NCI-H510A treated with DMSO at 0.1 percent for 48 hours (cell line): Measurements from ENCODE around the gene ATP6V1G2.
"Not testable (repeated sequence)": the region's sequence is repeated elsewhere in the genome, so short reads cannot be mapped to it uniquely, and the experiment has no call there.

Experiments used
- DNase-seq: peaks from one replicate; lab custom pipeline; 2025; lab: John Stamatoyannopoulos, UW

The ATP6V1G2 gene

GRCh38 chr6:31575952-31576685 is 29.7 kb upstream of the ATP6V1G2 start:
- DNase-seq = no peak

- DNase-seq = no peak
Observed at GRCh38 chr6:31575335-31575901, 29.0 kb upstream of the ATP6V1G2 start, which contains the start of gene TNF. Gene TNF, plus strand, starts transcription at chr6:31575565. Its CDS starts 177 bp downstream, at chr6:31575742.

DNA sequence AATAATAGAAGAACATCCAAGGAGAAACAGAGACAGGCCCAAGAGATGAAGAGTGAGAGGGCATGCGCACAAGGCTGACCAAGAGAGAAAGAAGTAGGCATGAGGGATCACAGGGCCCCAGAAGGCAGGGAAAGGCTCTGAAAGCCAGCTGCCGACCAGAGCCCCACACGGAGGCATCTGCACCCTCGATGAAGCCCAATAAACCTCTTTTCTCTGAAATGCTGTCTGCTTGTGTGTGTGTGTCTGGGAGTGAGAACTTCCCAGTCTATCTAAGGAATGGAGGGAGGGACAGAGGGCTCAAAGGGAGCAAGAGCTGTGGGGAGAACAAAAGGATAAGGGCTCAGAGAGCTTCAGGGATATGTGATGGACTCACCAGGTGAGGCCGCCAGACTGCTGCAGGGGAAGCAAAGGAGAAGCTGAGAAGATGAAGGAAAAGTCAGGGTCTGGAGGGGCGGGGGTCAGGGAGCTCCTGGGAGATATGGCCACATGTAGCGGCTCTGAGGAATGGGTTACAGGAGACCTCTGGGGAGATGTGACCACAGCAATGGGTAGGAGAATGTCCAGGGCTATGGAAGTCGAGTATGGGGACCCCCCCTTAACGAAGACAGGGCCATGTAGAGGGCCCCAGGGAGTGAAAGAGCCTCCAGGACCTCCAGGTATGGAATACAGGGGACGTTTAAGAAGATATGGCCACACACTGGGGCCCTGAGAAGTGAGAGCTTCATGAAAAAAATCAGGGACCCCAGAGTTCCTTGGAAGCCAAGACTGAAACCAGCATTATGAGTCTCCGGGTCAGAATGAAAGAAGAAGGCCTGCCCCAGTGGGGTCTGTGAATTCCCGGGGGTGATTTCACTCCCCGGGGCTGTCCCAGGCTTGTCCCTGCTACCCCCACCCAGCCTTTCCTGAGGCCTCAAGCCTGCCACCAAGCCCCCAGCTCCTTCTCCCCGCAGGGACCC is 28.0 kb upstream of the ATP6V1G2 start:
- DNase-seq = no peak

- no peak for DNase-seq
Observed at GRCh38 chr6:31573239-31574105, 27.1 kb upstream of the ATP6V1G2 start.

- no peak for DNase-seq
Observed at GRCh38 chr6:31572041-31572911, 25.9 kb upstream of the ATP6V1G2 start, which contains the start of gene LTA. Gene LTA, plus strand, starts transcription at chr6:31572289. Its CDS starts 454 bp downstream, at chr6:31572743.

DNA sequence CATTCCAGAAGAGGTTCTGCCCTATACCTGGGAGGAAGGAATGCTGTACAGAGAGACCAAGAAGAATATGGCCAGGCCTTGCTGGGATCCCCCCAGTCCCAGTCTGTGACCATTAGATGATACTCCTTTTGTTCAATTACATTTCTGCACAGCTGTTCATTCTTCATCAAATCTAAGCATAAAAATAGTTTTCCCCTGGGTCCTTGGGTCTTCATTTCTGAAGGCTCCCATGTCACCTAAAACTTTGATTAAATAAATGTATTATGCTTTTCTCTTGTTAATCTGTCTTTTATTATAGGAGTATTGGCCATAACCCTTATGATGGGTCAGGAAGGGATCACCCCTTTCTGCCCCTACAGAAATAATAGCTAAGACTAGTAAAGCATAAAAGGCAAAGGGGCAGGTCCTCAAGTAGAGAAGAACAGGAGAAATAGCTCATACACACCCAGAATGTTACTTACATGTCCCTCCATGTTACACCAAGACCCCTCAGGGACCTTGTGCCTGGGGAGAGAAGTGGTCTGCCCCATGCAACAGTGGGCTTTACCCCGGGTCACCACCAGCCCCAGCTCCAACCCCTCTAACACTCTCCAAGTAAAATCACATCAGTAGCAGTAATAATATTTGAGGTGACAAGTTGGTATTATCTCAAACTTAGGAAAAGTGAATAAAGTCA is 23.6 kb upstream of the ATP6V1G2 start:
- DNase-seq = no peak

DNA sequence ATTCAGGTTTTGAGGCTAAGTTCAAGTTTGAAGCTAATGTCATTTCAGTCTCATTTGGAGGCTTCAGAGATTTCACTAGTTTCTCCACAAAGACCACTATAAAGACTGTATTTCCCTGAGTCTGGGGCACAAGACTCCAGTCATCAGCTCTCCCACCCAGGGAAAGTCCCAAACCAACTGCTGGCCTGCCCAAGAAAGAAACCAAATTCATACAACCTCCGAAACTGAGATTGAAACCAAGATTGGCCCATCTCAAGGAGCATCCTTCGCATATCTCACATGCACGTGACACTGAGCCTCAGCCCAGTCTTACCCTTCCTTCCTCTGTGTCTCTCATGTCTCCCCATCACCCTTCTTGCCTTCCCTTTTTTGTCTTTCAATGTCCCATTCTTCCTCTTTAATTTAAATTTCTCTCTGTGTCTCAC is 22.1 kb upstream of the ATP6V1G2 start:
- DNase-seq = no peak

DNA sequence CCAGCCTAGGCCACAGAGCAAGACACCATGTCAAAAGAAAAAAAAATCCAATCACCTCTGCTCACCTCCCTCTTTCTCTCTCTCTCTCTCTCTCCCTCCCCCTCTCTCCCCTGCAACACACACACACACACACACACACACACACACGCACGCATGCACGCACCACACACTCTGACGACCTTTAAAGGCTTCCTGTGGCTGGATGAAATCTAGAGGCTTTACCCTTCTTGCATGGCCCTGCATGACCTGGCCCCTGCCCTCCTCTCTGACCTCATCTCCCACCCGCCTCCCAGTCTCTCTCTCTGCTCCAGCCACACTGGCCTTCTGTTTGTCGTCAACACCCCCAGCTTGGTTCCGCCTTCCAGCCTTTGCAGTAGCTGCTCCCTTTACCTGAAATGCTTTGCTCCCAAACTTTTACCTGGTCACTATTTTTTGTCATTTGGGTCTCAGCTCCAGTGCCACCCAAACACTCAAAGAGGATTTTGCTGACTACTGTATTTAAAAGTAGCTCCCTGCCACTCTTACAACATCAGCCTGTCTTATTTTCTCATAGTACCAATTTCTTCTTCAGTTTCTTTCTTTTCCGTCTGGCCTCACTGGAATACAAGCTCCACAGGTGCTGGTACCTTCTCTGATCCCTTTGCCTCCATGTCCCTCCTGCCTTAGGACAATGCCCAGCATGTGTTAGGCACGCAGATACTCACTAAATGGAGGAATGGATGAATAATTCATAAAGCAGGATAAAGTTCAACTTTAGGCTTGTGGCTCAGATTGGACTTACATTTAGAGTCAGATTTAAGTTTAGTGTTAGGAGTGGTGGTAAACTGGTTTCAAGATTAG is 21.3 kb upstream of the ATP6V1G2 start:
- no peak for DNase-seq

DNA sequence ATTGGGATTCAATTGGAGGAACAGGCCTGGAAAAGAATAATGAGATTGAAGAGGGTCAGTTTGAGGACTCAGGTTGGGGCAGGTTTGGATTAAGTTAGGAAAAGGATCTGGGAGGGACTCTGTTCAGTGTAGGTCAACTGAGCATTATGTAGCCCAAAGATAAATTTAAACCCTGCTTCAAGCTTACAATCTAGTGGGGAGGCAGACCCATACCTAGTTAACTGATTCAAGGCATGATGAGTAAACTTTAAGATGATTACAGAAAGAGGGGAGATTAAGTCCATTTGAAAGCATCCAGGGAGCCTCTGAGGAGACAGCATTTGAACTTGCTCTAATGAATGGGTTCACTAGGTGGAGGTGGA is 14.3 kb upstream of the ATP6V1G2 start:
- DNase-seq = no peak

DNA sequence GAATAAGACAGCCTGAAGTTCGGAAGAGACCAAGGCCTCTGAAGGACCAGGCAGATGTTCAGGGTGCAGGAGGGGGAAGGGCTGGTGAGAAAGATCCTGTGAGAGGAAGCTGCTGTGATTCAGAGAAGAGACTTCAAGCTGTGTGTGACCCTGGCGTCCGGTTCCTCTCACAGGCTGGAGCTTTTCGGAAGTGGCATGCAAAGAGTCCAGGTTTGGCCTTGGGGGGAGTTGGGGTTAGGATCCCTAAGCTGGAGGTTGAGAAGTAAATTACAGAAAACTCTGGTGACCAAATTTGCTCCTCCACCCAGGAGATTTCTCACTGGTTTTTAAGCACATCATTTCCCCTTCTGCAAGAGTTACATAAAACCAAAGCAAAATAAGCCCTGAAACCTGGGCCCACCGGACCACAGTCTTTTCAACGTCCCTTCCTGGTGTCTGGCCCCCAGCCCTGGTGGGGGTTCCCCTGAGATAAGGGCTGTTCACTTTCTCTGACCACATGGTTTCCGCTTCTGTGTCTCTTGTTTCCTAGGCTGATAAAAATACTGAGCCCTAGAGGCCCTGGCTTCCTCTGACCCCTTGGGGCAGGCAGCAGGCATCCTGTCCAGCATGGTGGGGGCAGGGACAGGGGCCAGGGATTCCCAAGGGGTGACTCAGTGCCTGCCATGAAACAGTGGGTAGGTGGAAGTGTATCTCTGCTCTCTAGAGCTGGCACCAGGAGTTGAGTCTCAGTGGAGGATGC is 13.7 kb upstream of the ATP6V1G2 start:
- DNase-seq = no peak

- no peak for DNase-seq
Observed at GRCh38 chr6:31559606-31559957, 13.2 kb upstream of the ATP6V1G2 start.

GRCh38 chr6:31558631-31559500 is 12.5 kb upstream of the ATP6V1G2 start:
- no peak for DNase-seq

GRCh38 chr6:31558318-31558625 is 11.9 kb upstream of the ATP6V1G2 start:
- no peak for DNase-seq

DNA sequence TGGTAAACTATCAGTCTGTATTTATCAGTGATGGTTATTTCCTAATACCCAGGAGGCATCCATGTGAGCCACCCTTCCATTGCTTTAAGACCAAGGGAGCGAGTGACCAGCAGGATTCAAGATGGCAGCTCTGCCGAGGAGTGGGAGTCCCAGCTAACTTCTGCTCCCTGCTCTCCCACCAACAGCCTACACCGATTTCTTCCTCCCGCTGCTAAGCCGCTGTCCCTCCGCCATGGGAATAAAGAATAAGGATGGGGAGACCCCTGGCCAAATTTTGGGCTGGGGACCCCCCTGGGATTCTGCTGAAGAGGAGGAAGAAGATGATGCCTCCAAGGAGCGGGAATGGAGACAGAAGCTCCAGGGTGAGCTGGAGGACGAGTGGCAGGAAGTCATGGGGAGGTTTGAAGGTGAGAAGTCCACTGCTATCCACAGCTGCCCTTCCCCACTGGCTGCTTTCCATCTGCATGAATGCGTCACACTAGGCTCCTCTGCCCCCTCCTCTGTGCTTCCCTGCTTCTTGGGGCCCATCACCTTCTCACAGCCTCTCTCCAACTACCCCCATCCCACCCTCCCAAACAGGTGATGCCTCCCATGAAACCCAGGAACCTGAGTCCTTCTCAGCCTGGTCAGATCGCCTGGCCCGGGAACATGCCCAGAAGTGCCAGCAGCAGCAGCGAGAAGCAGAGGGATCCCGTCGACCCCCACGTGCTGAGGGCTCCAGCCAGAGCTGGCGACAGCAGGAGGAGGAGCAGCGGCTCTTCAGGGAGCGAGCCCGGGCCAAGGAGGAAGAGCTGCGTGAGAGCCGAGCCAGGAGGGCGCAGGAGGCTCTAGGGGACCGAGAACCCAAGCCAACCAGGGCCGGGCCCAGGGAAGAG is 11.3 kb upstream of the ATP6V1G2 start:
- no peak for DNase-seq

DNA sequence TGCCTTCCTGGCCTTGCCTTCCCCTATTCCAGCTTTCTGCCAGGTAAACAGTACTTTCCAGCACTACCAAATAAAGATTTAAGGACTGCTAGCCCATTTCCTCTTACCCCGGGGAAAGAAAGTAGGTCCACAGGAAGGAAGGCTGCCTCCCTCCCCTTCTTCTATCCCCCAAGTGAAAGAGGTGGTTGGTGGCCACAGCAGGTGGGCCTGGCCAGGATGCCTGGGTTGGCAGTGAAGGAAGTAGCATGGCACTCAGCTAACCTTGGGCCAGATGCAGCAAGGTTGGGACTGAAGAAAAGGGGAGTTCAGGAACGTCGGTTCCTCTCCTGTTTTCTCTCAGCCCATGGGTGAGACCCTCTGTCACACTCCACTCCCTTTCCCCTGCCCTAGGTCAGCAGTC is 9.9 kb upstream of the ATP6V1G2 start:
- no peak for DNase-seq

GRCh38 chr6:31551371-31551770 is 5.0 kb upstream of the ATP6V1G2 start:
- DNase-seq = not testable (repeated sequence)

DNA sequence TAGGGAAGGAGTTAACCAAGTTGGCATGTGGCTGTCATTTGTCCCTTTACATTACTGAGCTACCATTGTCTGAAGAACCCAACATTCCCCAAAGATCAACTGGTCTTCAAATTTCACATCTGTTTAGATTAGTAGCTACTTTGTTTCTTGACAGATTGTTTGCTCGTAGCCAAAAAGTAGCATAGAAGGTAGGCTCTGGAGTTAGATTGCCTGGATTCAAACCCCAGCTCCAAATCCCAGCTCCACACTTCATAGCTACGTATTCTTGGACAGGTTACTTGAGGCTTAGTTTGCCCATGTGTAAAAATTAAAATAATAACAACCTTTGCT is 2.1 kb upstream of the ATP6V1G2 start:
- DNase-seq = no peak
